ENCODE measurements around the gene CNTN1.

CNTN1 gene

DNA sequence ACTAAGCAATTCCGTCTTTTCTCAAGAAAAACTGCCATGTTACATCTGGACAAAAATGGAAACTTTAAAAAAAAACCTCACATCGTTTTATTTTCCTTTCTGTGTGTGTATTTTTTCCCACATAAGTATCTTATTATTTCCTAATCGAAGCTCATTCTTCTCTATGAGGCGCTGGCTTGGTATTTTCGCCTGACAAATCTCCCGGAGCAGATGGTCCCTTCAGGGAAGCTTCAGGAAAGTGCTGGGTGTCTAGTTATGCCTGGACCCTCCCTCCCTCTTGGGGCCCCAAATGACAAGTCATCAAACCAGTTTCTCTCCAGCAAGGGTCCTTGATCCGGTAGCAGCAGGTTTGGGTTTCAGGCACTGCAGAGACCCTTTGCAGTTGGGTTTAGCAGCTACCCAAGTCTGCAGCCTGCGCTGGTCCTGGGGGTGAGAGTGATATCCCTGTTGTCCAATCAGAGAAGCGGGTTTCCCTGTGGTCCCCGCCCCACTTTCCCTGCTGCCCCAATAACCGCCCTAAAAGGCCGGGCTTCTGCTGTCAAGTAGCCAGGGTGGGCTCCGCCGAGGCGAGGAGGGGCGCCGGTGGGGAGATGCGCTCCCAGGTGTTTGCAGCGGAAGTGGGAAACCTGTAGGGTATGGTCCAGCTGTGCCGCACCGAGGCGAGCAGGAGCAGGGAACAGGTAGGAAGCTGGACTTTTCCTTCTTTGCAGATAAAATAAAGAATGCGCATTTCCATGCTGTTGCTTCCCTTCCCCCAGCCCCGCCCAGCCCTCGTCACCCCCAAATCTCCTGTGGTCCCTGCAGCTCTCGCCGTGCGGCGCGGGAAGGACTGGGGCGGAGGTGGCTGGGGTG lies at the start of gene CNTN1:
Gene CNTN1, plus strand, starts transcription at position 527 of the 852 bp plus-strand sequence.
- DNase-seq, result no peak

DNA sequence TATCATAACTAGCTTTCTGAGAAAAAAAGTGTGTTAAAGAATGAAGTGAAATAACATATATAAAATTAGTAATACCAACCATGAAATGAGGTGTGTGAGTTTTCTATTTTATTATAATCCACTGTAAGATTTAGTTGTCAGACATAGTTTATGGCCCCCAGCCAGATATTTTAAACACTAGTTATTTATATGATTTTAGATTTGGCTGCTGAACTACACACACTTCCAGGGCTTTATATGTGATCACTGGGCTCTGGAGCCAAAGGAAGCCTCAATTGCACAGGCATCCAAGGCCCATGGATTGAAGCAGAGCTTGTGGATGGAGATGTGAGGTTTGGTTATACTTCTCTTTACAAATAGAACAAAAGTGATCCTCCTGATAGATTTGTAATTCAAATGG lies 48.7 kb upstream of the CNTN1 start:
- DNase-seq, result no peak

DNA sequence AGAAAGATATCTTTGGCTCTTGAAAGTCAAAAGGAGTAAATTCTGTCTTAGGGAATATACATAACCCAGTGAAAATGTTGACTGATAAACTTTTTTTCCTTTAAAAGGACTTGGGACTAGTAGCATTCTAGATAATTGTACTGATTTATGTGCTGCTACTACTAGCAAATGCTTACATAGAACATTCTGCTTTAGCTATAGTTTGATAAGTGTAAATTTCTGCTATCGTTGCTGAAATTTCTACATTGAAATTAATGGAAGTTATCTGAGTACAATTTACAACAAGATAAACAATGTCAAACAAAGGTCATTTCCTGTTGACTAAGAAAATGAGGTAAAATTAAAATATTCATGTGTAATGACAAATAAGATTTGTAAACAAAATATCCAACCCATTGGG lies 48.3 kb upstream of the CNTN1 start:
- no peak for DNase-seq

DNA sequence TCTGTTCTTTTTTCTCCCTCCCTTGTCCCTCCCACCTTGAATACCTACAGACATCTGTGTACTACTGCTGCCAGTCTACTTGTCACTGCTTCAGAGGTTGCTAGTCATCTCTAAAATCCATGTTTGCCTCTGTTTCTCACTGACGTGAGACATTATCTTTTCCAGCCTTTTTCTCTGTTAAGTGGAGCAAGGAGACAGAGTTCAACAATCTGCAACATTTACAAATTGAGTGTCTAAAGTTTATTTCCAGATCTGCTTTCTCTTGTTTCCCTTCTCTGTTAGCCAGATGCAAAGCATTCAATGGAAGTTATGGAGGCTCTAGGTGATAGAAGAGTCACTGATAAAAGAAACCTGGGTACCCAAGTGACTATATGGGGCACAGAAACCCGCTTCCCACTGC lies 47.5 kb upstream of the CNTN1 start:
- no peak for DNase-seq

DNA sequence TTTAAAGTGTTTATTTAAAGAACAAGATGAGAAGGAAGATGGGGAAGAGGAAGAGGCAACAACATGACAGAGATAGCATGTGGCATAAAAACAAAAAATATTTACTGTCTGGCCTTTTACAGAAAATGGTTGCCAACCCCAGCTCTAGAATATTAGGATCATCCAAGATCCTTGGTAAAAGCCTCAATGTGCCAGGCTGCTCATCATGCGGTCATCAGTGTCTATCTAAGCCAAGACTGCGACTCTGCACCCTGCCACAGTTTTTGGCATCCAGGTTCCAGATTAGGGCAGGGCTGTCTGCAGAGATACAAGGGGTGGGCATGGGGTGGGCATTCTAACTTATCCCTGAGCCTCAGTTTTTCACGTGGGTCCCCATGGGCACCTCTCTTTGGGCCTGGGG lies 46.9 kb upstream of the CNTN1 start:
- DNase-seq, result no peak

DNA sequence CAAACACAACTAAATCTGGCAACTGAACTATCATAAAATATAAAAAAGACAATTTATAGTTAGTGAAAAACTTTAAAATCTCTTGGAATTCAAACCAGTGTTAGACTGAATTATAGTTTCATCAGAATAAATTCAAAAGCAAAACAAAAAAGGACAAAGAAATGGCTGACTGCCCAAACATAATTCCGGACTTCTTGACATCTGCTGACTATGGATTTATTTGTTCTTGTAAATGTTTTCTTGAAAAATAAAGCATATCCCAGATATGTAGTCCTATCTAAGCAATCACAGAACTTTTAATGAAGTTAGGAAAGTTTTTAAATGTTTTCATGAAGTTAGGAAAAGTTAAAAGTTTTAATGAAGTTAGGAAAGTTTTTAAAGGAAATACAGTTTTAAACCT lies 45.8 kb upstream of the CNTN1 start:
- DNase-seq, result no peak

DNA sequence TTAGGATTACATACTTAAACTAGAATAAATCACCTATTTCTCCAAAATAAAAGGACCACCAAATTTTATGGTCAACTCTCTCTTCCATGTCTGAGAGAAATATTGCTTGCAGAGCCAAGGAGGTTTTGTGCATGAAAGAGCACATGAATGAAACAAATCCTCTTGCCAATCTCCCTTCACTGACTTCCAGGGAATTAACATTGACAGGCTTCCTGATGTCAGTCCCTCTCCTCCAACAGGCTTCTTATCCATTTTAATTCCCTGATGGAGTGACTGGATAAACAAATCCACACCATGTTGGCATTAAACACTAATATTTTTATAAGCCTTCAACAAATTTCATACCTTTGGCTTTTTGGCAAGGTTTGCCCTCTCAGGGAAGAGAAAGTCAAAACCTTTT lies 45.3 kb upstream of the CNTN1 start:
- DNase-seq, result no peak

DNA sequence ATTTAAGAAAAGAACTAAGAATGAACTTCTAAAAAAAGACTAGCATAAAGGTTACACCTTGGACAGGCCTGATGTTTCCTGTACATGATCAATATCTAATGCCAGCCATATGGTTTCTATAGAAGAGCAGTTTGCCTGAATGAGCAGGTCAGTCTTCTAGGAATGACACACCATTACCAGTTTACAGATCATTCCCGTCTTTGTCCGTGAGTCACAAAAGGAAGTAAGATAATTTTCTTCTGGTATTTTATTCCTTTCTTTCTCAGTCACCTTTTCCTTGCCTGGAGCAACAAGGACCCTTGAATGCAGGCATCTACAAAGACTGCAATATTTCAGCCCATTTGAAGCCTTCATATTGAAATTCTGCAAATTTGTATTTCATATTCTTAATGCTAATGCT lies 44.6 kb upstream of the CNTN1 start:
- DNase-seq, result no peak

DNA sequence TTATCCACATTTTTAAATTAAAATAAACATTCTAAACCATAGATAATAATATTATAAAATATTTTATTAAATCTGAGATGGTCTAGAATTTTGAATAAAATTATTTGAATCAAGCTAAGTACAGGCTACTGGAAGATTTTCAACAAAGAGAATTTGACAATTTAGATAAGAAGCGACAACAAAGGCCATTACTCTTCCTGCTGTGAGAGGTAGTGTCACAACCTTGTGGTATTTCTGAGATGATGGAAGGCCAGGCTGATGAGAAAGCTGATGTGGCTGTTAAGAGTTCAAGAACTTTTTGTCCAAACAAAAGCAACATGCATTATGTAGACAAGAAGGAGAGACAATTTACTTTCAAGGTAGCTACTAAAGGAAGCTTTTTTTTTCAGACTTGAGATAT lies 43.7 kb upstream of the CNTN1 start:
- no peak for DNase-seq

DNA sequence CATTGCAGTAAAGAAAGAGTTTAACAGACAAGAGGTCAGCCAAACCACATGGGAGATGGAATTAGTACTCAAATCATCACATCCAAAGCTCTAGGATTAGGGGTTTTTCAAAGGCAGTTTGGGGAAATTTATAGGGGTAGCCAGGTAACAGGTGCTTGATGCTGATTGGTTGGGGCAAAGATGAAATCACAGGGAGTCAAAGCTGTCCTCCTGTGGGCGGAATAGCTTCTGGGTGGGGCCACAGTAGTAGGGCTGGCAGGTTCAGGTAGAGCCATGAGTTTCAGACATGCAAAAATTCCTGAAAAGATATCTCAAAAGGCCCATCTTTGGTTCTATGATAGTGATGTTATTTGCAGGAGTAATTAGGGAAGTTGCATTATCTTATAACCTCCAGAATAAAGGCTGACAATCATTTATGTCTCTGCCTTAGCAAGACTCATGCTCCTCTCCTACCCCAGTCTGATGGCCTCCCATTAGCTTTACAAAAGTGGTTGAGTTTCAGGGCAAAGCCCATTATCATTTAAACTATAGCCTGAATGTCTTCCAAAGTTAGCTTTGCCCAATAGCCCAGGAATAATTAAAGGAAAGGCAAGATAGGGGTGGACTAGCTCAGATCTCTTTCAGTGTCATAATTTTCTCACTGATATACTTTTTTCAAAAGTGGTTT lies 42.1 kb upstream of the CNTN1 start:
- DNase-seq, result no peak

DNA sequence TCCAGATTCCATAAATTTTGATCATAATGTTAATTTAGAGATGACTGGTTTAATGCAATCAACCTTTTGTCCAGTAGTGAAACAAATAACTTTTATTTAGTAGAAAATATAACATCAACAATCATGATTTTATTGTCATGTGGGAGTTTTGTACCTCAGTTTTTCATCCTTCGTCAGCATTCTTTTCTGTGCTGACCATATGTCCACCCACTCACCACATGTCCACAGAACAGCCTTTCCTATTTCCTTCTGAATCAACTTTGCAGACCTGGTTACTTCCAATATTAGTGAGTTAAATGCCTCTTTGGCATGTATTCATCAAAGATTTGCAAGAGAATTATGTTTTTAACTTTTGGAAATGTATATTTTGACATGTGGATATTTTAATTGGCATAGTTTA lies 36.8 kb upstream of the CNTN1 start:
- no peak for DNase-seq

DNA sequence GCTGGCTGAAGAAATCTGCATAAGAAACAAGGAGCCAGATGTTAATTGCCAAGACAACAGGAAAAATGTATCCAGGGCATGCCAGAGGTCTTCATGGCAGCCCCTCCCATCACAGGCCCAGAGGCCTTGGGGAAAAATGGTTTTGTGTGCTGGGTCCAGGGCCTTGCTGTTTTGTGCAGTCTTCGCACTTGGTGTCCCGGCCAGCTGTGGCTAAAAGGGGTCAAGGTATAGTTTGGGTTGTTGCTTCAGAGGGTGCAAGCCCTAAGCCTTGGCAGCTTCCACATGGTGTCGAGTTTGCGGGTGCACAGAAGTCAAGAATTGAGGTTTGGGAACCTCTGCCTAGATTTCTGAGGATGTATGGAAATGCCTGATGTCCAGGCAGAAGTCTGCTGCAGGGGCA lies 29.9 kb upstream of the CNTN1 start:
- DNase-seq, result no peak

DNA sequence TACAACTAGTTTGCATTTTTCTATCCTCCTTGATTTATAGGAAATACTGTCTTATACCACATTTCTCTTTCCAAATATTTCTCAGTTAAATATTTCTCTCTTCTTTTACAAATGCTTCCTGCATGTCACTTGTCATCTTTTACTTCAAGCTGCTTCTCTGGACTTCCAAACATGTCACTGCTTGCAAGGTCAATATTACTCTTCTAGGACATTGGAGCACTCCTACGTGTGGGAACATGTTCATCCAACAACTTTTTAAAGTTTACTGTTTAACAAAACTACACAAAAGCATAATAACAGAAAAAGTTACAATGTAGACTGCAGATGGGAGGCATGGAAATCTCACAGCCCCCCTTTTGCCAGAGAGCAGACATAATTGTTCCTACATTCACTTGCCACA lies 28.5 kb upstream of the CNTN1 start:
- DNase-seq, result no peak

DNA sequence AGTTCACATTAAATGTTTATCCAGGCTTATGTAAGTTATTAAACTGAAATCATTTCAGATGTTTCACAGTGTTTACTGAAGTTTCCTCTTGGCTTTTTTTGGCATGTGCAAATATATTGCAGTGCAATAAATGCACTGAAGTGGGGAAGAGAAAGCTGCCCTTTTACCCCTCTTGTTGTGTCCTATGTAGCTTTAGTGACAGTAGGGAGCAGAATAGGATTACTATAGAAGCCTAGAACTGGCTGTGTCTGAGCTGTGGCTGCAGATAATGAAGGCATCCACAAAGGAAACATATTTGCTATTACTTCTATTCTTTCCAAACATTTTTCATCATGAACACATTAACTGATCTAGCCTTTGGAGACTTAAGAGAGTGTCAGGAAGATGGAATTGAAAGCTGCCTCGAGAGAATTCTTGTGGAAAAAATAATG lies 24.1 kb upstream of the CNTN1 start:
- no peak for DNase-seq

DNA sequence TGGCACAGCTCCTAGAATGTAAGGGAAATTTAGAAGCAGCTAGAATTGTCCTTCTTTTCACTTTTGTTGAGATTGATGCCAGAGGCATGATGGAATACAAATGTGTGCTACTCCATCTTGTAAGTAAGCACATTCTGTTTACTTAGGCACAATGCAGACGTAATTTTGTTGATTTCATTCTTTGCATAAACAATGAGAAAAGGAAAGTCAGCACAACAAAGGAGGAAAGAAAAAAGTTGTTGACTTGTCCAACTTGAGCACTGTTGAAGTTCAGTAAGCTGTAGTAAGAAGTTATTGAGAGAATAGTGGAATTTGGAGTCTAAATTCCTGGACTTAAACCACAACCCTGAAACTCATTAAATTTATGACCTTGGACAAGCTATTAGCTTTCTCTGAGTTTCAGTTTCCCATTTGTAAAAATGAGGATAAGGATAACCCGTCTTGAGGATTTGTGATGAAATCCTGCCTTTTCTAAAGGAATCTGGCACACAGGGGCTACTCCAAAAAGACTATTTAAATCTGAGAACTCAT lies 19.4 kb upstream of the CNTN1 start:
- no peak for DNase-seq

DNA sequence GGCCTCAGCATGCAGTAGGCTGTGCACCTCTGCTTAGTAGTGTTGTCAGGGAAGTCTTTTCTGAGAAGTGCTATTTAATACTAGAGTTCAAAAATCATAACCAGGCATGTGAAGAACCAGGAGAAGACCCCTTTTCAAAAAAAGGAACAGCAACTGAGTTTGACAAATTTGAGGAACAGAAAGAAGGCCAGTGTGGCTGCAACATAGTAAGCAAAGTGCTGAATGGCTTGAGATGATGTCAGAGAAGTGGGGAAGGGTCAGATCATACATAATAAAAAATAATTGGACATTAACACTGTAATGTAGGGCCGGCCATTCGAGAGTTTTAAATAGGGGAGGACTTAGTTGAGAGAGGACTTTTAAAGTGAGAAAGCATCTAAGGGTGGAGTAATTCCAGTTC lies 11.1 kb upstream of the CNTN1 start:
- no peak for DNase-seq

DNA sequence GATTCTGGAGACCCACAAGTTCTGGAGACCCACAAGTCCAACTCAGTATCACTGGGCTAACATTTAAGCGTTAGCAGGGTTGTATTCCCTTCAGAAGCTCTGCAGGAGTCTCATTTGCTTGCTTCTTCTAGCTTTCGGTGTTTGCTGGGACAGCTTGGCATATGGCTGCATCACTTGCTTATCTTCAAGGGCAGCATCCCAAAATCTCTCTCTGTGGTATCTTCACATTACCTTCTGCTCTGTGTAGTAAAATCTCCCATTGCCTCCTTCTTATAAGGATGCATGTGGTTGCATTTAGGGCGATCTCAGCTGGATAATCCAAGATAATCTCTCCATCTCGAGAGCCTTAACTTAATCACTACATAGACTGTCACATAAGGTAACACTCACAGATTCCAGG lies 7.3 kb upstream of the CNTN1 start:
- DNase-seq, result no peak

DNA sequence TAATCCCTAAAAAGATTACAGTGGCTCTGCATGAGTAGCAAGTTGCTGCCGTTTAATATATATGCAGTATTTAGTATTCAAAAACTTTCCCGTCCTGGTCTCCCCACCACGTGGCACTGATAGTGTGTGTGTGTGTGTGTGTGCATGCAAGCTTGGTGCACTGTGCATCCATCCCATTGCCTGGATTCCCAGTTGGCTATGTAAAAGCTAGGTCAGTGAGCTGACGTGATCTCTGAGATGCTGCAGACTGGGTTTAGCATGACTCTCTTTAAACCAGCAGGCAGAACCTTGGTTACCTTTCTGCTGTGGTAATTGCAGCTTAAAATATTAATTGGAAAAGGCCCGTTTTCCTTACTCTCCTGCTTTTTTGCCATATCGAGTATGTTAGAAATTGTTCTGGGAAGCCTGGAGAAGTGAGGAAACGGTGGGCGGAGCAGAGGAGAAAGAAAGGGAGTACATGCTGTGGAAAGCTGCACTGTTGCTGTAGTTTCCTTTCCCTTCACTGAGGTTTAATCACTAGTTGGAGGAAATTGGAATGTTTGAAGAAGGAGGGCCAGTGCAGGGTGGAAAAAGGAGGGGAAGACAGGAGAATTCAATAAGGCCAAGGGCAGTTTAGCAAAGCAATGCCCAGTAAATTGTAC lies 4.0 kb upstream of the CNTN1 start:
- DNase-seq, result no peak

DNA sequence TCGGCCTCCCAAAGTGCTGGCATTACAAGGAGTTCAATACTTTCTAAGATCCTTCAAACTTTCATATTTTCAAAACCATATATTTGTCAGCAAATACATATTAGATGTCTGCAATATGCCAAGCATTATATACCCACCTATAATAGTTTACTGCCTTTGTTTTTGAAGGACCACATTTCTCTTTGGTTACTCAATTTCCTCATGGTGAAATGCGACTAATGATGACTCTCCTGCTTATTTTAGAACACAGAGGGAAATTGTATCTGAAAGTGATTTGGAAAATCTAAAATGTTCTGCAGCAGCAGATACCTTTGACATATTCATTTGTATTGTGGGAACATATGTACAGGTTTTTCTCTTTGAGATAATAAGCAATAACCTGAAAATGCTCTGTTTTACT lies 2.7 kb upstream of the CNTN1 start:
- DNase-seq, result no peak

DNA sequence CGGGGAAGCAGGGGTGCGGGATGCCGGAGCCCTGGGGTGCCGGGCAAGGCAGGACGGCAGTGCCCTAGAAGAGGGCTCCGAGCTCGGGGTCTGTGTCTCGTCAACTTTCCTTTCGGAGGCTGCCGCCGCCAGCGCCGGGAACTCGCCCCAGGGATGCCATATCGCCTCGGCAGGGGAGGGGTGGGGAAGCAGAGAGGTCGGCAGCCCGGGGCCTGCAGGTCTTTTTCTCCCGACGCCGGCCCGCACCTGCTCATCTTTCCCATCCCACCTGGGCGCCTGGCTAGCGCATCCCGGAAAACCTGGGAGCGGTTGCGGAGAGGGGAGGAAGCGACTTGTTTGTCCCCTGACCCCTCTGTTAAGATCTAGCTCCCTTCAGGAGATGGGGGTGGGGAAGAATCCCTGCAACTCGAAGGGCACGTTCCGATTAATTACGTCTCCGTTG lies 547 bp downstream of the CNTN1 start:
- no peak for DNase-seq

DNA sequence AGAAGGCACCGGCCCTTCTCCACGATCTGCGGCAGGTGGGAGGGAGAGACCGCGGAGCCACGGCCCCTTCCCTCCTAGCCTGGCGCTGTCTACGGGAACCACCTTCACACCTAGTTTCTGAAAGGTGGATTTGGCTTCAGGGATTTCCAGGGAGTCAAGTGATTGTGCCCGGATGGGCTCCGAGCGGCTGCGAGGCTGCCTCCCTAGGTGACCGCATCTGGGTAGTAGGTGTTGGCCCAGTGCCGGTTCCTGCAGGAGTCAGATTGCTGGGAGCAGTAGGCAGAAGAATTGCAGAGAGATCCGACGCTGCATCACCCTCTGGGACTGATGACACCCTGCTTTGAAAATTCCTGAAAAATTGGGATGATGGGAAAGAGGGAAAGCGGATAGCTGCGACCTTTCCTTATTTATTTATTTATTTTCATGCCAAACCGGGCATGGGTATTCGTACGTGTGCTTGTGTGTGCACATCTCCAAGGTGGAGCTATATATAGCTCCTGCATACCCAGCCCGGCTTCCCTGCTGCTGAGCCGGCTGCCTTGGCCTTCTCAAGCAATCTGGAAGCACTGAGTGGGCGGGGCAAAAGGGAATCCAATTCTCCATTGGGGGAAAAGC lies 1.1 kb downstream of the CNTN1 start:
- DNase-seq, result no peak

DNA sequence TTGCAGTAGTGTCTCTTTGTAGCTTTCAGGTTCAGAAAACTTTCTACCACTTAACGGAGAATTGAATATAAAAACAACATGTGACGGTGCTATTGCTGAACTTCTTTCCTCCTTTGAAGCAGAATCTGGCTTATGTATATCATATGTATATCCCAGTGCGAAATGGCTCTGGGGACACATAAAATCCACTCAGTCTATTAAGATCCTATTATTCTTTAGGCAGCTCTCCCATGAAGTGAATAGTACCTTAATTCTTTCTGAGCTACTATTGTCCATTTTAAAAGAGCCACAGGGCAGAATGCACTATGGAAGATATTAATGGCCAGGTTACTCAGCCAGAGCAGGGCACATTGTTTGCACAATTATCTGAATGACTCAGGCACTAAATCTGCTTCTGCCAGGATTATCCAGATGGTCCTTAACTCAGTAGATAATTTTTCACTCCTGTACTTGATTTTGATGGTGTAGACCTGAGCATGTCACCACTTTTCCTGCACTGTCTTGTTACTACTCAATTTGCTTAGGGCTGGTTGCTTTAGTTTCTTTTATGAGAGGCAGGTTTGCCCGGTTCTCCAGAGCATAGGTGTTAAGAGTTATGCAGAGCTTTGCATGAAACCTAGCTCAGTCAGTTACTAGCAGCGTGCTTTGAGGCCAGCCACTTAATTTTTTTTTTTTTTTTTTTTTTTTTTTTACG lies 5.5 kb downstream of the CNTN1 start:
- DNase-seq, result no peak

DNA sequence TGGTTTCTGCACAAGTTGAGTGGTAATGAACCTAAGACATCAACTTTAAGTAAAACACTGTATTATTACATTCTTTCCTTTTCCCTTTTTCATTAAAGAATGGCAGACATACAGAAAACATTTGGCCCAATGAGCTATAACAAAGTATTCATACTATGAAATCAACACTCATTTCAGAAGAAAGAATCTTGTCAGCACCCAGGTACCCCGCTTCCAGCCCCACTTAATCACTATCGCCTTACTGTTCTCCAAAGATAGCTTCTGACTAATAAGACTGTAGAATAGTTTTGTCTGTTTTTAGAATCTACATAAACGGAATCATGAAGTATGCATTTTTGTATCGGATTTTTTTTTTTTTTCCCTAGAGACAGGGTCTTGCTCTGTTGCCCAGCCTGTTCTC lies 9.5 kb downstream of the CNTN1 start:
- no peak for DNase-seq
